Calu3 (cell line): ENCODE measurements around the gene UGGT1. TPM values are rescaled to one million over a fixed set of nuclear protein-coding genes. Genes with fewer than 3 reads are reported as not detected.

Experiments
- BruUV-seq: library from RNA; stranded (reverse); fragments of 400-500 nt; replicated peaks from 2 replicates; lab custom pipeline; 2021; lab: Mats Ljungman, UMichigan
- CTCF ChIA-PET: fragments of 300-600 bp; sonication (Branson Sonifier 250); formaldehyde crosslinking; loops from one replicate; lab custom pipeline; 2022; ENCODE audit warnings: antibody characterized with exemption; lab: Charles Lee
- DNase-seq: peaks from one replicate; pipeline ENCODE4 v3.0.0; 2022
- H3K27ac Mint-ChIP-seq: one replicate; pipeline ENCODE4 v1.8.0; 2022; ENCODE audit warnings: mixed read lengths; ENCODE audit not compliant: unreplicated experiment
- H3K27me3 Mint-ChIP-seq: one replicate; pipeline ENCODE4 v1.8.0; 2022; ENCODE audit warnings: mixed read lengths; ENCODE audit not compliant: unreplicated experiment
- H3K36me3 Mint-ChIP-seq: one replicate; pipeline ENCODE4 v1.8.0; 2022; ENCODE audit warnings: mild to moderate bottlenecking, moderate library complexity, mixed read lengths; ENCODE audit not compliant: insufficient read depth, unreplicated experiment
- H3K4me1 Mint-ChIP-seq: one replicate; pipeline ENCODE4 v1.8.0; 2022; ENCODE audit warnings: mild to moderate bottlenecking, low read depth, mixed read lengths; ENCODE audit not compliant: unreplicated experiment
- H3K4me3 Mint-ChIP-seq: one replicate; pipeline ENCODE4 v1.8.0; 2022; ENCODE audit warnings: mild to moderate bottlenecking, low read depth, moderate library complexity, mixed read lengths; ENCODE audit not compliant: unreplicated experiment
- H3K9me3 Mint-ChIP-seq: one replicate; pipeline ENCODE4 v1.8.0; 2022; ENCODE audit warnings: low read depth, mixed read lengths; ENCODE audit not compliant: unreplicated experiment
- CTCF ChIP-seq: fragments of 200-600 bp; IDR thresholded peaks from one replicate; pipeline ENCODE4 v1.8.0; 2022; ENCODE audit warnings: antibody characterized with exemption; ENCODE audit not compliant: unreplicated experiment
- intact Hi-C: fragments of 100-400 bp; cut with micrococcal nuclease; formaldehyde crosslinking; loops from one replicate; pipeline ENCODE4 v1.10.0; 2022; ENCODE audit not compliant: unreplicated experiment
- total RNA-seq: library from RNA; stranded (reverse); gene quantifications from 2 replicates; pipeline ENCODE4 v1.2.3, GENCODE V29; 2022

UGGT1 gene
- total RNA-seq, 1 experiment from 2014 or later, result 71.3 TPM

DNA sequence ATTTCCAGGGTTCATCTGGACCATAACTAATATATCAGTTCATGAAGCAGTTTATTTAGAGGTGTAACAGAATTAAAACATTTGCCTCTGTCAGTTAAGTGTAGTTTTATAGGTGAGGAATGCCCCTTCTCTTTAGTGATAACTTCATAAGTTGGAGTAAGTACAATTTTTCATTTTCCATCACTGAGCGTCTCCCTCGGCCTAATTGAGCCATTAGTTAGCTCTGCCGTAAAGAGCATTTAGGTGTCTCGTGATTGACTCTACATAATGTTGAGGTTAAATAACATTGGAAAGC, 88.4 kb downstream of the UGGT1 start:
- Mint-ChIP-seq H3K4me1 (no peaks in the 10 kb centered on the region), H3K27me3 (no peaks in the 10 kb centered on the region), H3K9me3 (no peaks in the 10 kb centered on the region), H3K36me3 (peaks cover 39% of the 10 kb centered on the region), H3K4me3 (no peak overlapping the region), H3K27ac (no peak overlapping the region)
- TF ChIP-seq CTCF, result no peak
- no TSS peak for BruUV-seq
- CTCF ChIA-PET, result no interaction called here
- intact Hi-C loops, result no loop called here
- no peak for DNase-seq

DNA sequence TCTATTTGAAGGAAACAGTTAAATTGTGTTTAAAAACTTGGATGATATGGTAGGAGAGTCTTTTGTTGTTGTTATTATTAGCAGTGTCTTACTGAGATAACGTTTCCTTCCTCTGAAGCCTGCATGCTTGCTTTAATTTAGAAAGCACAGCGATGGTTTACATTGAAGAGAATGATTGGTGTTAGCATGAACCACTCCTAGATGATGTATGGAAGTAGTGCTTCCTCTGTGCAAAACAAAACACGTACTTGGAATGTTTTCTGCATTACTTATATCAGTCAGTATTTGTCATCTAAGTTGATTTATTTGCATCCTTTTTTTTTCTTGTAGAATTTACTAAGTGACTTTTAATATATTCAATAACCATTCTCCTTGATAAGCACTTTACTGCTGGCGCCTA, 89.0 kb downstream of the UGGT1 start:
- DNase-seq, result no peak
- H3K4me3 Mint-ChIP-seq, result no peak overlapping the region
- no peaks in the 10 kb centered on the region for H3K9me3 Mint-ChIP-seq
- H3K4me1 Mint-ChIP-seq, result no peaks in the 10 kb centered on the region
- no peak for TF ChIP-seq CTCF
- intact Hi-C loops, result loop anchor here (5.0 kb wide), 1 partner anchor 132 kb away; no protein-coding TSS in a partner anchor
- no peak overlapping the region for H3K27ac Mint-ChIP-seq
- H3K27me3 Mint-ChIP-seq, result no peaks in the 10 kb centered on the region
- CTCF ChIA-PET, result no interaction called here
- no TSS peak for BruUV-seq
- peaks cover 39% of the 10 kb centered on the region for H3K36me3 Mint-ChIP-seq

GRCh38 chr2:128185576-128185975, 94.6 kb downstream of the UGGT1 start:
- no peaks in the 10 kb centered on the region for H3K27me3 Mint-ChIP-seq
- no peak for TF ChIP-seq CTCF
- no peak for DNase-seq
- H3K4me1 Mint-ChIP-seq, result no peaks in the 10 kb centered on the region
- H3K9me3 Mint-ChIP-seq, result no peaks in the 10 kb centered on the region
- H3K4me3 Mint-ChIP-seq, result no peak overlapping the region
- peaks cover 35% of the 10 kb centered on the region for H3K36me3 Mint-ChIP-seq
- CTCF ChIA-PET, result no interaction called here
- intact Hi-C loops, result no loop called here
- BruUV-seq, result no TSS peak
- no peak overlapping the region for H3K27ac Mint-ChIP-seq

- no TSS peak for BruUV-seq
- no peak overlapping the region for H3K27ac Mint-ChIP-seq
- no peak for TF ChIP-seq CTCF
- H3K9me3 Mint-ChIP-seq, result no peaks in the 10 kb centered on the region
- H3K27me3 Mint-ChIP-seq, result no peaks in the 10 kb centered on the region
- no peak for DNase-seq
- no peaks in the 10 kb centered on the region for H3K4me1 Mint-ChIP-seq
- intact Hi-C loops, result no loop called here
- CTCF ChIA-PET, result no interaction called here
- H3K4me3 Mint-ChIP-seq, result no peak overlapping the region
- H3K36me3 Mint-ChIP-seq, result peaks cover 38% of the 10 kb centered on the region
These were observed 96.1 kb downstream of the UGGT1 start for GRCh38 chr2:128187032-128187654.
